ENCODE measurements around the gene GATA2.

GATA2 gene

DNA sequence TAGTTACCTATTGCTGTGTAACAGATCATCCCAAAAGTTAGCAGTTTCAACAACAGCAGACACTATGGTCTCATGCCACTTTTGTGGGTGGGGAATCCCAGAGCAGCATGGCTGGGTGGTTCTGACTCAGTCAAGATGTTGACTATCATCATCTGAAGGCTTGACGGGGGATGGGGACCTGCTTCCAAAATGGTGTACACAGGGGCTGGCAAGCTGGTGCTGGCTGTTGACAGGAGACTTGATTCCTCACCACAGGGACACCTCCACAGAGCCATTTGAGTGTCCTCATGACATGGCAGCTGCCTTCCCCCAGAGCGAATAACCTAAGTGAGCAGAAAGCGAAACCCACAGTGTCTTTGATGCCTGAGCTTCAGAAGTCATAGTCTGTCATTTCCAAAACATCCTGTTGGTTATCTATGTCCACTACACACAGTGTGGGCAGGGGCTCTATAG lies 45.4 kb downstream of the GATA2 start:
- Histone ChIP-seq H3K4me3 (ENCODE audit: low read length) (no peak overlapping the region), H3K9me3 (replicated peaks; ENCODE audit: low read length) (no peaks in the 10 kb centered on the region), H3K4me2 (ENCODE audit: low read length) (no peak overlapping the region), H3K4me1 (ENCODE audit: control insufficient read depth, insufficient read depth, low read length) (no peaks in the 10 kb centered on the region), H3K9ac (ENCODE audit: low read depth, low read length) (no peak overlapping the region), H3K36me3 (ENCODE audit: insufficient read depth, low read length) (no peaks in the 10 kb centered on the region), H3K27me3 (ENCODE audit: control insufficient read depth, insufficient read depth, low read length) (peaks cover 64% of the 10 kb centered on the region)

DNA sequence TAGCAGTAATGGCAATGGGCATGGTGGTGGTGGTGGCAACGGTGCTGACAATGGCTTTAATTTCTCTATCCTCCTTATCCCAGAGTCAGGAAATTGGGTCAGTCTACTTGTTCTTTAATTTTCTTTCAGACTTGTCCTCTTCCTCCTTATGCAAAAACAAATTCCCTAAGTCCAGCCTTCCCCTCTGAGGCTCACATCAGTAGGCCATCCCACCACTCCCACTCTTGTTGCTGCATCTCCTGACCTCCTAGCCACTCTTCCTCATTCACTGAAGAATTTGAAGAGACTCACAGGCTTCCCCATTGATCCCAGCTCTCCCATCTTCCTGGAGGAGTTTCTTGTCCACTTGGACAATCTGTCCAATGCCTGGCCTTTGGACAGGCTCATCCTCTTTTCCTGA lies 46.2 kb downstream of the GATA2 start:
- no peaks in the 10 kb centered on the region for H3K36me3 ChIP-seq (ENCODE audit: insufficient read depth, low read length)
- no peak overlapping the region for H3K4me3 ChIP-seq (ENCODE audit: low read length)
- peaks cover 64% of the 10 kb centered on the region for H3K27me3 ChIP-seq (ENCODE audit: control insufficient read depth, insufficient read depth, low read length)
- no peak overlapping the region for H3K9ac ChIP-seq (ENCODE audit: low read depth, low read length)
- H3K4me1 ChIP-seq (ENCODE audit: control insufficient read depth, insufficient read depth, low read length) = no peaks in the 10 kb centered on the region
- H3K9me3 ChIP-seq (replicated peaks; ENCODE audit: low read length) = no peaks in the 10 kb centered on the region
- H3K4me2 ChIP-seq (ENCODE audit: low read length) = no peak overlapping the region

DNA sequence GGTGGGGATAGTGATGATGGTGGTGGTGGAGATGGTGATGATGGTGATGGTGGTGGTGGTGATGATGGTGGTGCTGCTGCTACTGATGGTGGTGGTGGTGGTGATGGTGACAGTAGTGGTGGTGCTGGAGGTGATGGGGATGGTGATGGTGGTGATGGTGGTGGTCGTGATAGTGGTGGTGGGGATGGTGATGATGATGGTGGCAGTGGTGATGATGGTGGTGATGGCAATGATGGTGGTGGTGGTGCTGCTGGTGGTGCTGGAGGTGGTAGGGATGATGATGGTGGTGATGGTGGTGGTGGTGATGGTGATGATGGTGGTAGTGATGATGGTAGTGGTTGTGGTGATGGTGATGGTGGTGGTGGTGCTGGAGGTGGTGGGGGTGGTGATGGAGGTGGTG lies 47.6 kb downstream of the GATA2 start:
- Histone ChIP-seq H3K4me2 (ENCODE audit: low read length) (no peak overlapping the region), H3K4me3 (ENCODE audit: low read length) (no peak overlapping the region), H3K9ac (ENCODE audit: low read depth, low read length) (no peak overlapping the region), H3K36me3 (ENCODE audit: insufficient read depth, low read length) (no peaks in the 10 kb centered on the region), H3K27me3 (ENCODE audit: control insufficient read depth, insufficient read depth, low read length) (peaks cover 64% of the 10 kb centered on the region), H3K9me3 (replicated peaks; ENCODE audit: low read length) (no peaks in the 10 kb centered on the region), H3K4me1 (ENCODE audit: control insufficient read depth, insufficient read depth, low read length) (no peaks in the 10 kb centered on the region)

DNA sequence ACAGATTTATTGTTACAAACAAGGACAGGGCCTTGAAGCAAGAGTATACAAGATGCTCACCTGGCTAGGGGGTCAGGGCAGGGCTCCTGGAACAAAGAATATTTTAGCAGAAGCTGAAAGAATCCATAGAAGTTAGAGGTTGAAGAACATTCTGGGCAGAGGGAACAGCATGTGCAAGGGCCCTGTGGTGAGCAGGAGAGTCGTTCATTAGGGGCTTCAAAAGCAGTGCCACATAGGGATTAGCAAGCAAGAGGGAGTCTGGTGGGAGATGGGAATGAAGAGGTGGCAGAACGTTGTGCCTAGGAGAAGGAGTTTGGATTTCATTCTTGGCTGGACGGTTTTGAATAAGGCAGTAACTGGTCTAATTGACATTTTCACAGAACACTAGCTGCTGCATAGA lies 49.2 kb downstream of the GATA2 start:
- H3K4me1 ChIP-seq (ENCODE audit: control insufficient read depth, insufficient read depth, low read length) = no peaks in the 10 kb centered on the region
- H3K9me3 ChIP-seq (replicated peaks; ENCODE audit: low read length) = no peaks in the 10 kb centered on the region
- no peaks in the 10 kb centered on the region for H3K36me3 ChIP-seq (ENCODE audit: insufficient read depth, low read length)
- no peak overlapping the region for H3K4me2 ChIP-seq (ENCODE audit: low read length)
- H3K27me3 ChIP-seq (ENCODE audit: control insufficient read depth, insufficient read depth, low read length) = peaks cover 70% of the 10 kb centered on the region
- H3K4me3 ChIP-seq (ENCODE audit: low read length) = no peak overlapping the region
- H3K9ac ChIP-seq (ENCODE audit: low read depth, low read length) = no peak overlapping the region

DNA sequence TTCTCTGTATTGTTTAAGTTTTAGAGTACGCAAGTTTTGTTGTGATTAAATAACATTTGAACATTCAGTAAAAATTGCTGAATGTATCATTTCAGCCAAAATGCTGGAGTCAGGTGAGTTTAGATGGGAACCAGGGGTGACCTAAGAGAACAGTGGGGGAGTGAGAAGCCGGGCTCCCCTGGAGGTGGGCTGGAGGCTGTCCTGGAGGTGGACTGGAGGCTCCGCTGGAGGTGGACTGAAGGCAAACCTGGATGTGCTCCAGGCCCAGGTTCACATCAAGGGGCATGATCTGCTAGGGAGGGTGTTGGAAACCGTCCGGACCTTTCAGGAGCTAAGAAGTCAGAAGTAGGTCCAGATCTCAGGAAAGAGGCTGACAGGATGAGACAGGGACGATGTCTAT lies 50.1 kb downstream of the GATA2 start:
- H3K27me3 ChIP-seq (ENCODE audit: control insufficient read depth, insufficient read depth, low read length) = peaks cover 70% of the 10 kb centered on the region
- no peak overlapping the region for H3K4me2 ChIP-seq (ENCODE audit: low read length)
- no peak overlapping the region for H3K4me3 ChIP-seq (ENCODE audit: low read length)
- H3K36me3 ChIP-seq (ENCODE audit: insufficient read depth, low read length) = no peaks in the 10 kb centered on the region
- no peaks in the 10 kb centered on the region for H3K9me3 ChIP-seq (replicated peaks; ENCODE audit: low read length)
- no peak overlapping the region for H3K9ac ChIP-seq (ENCODE audit: low read depth, low read length)
- H3K4me1 ChIP-seq (ENCODE audit: control insufficient read depth, insufficient read depth, low read length) = no peaks in the 10 kb centered on the region

DNA sequence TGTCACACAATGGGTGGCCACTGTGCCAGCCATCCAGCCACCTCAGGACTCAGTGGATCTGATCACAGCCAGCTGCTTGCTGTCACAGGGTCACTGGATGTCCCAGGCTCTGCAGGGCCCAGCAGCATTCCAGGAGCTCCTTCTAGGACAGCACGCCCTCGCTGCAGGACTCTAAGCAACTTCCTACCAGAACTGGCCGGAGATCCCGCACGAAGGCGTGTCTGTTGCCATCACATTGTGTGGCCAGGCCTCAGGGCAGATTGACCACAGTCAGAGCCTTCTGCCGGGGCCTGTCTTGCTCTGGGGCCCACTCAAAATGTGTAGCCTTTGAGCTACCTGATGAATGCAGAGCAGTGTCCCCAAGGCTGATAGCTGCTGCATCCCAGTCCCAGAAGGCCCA lies 50.9 kb downstream of the GATA2 start:
- H3K27me3 ChIP-seq (ENCODE audit: control insufficient read depth, insufficient read depth, low read length) = peaks cover 64% of the 10 kb centered on the region
- no peak overlapping the region for H3K4me2 ChIP-seq (ENCODE audit: low read length)
- H3K9me3 ChIP-seq (replicated peaks; ENCODE audit: low read length) = no peaks in the 10 kb centered on the region
- no peaks in the 10 kb centered on the region for H3K4me1 ChIP-seq (ENCODE audit: control insufficient read depth, insufficient read depth, low read length)
- no peak overlapping the region for H3K4me3 ChIP-seq (ENCODE audit: low read length)
- no peaks in the 10 kb centered on the region for H3K36me3 ChIP-seq (ENCODE audit: insufficient read depth, low read length)
- no peak overlapping the region for H3K9ac ChIP-seq (ENCODE audit: low read depth, low read length)

DNA sequence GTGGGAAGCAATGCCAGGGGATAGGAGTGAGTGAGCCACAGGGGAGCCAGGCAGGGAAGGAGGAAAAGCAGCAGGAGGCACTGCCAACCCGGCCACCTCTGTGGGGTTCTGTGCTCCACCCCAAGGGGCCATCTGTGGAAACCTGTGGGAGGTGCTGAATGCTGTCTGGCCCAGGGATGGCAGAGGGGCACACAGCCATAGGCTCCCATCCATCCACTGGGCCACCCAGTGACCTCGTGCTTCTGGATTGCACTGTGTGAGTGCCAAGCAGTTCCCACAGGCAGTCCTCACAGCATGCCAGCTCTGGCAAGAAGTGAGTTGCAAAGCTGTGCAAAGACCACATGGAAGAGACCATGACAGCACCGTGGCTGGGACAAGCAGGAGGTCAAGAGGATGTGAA lies 53.8 kb downstream of the GATA2 start:
- no peak overlapping the region for H3K4me2 ChIP-seq (ENCODE audit: low read length)
- no peak overlapping the region for H3K9ac ChIP-seq (ENCODE audit: low read depth, low read length)
- H3K36me3 ChIP-seq (ENCODE audit: insufficient read depth, low read length) = no peaks in the 10 kb centered on the region
- no peaks in the 10 kb centered on the region for H3K4me1 ChIP-seq (ENCODE audit: control insufficient read depth, insufficient read depth, low read length)
- H3K4me3 ChIP-seq (ENCODE audit: low read length) = no peak overlapping the region
- peaks cover 70% of the 10 kb centered on the region for H3K27me3 ChIP-seq (ENCODE audit: control insufficient read depth, insufficient read depth, low read length)
- H3K9me3 ChIP-seq (replicated peaks; ENCODE audit: low read length) = no peaks in the 10 kb centered on the region

DNA sequence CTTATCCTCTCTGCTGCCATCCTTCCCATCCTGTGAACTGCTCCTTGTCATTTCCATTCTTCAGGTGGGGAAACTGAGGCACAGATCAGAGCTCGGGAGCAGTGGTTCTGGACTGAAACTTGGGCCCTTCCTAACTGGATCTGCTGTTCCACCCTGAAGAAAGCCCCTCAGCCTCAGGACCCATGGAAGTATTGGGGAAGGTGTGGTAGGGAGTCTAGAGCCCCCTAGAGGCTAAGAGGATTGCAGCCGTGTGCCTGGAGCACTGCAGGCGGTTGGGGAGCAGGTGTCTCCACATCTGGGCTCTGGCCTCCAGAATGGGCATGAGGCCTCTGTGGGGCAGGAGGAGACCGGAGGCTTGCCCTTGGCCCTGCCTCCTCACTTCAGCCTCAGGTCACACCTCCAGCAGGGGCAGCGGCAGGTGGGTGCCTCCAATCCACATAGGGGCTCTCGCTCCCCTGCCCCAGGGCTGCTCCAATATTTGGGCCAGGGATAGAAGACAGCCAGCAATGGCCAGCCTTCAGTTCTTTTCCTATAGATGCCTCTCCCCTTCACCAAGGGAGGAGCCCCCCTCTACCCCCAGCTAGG lies 54.4 kb downstream of the GATA2 start:
- no peaks in the 10 kb centered on the region for H3K36me3 ChIP-seq (ENCODE audit: insufficient read depth, low read length)
- no peaks in the 10 kb centered on the region for H3K9me3 ChIP-seq (replicated peaks; ENCODE audit: low read length)
- H3K4me3 ChIP-seq (ENCODE audit: low read length) = no peak overlapping the region
- H3K4me1 ChIP-seq (ENCODE audit: control insufficient read depth, insufficient read depth, low read length) = no peaks in the 10 kb centered on the region
- peaks cover 71% of the 10 kb centered on the region for H3K27me3 ChIP-seq (ENCODE audit: control insufficient read depth, insufficient read depth, low read length)
- H3K4me2 ChIP-seq (ENCODE audit: low read length) = no peak overlapping the region
- no peak overlapping the region for H3K9ac ChIP-seq (ENCODE audit: low read depth, low read length)

DNA sequence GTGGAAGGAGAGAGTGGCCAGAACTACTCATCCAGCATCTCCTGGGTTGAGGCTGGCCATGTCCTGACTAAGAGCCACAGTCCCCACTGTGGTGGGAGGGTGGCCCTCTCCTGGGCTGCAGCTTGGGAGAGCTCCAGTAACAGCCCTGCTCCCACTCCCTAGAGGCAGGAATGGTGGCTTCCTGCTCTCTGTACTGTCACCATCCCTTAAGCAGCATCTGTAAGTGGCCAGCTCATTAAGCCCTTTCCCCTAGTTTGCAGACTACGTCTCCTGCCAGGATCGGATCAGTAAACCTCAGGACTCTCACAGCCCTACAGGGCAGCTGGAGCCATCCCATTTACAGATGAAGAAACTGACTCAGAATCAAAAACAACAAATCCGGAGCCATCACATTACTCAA lies 56.8 kb downstream of the GATA2 start:
- Histone ChIP-seq H3K4me3 (ENCODE audit: low read length) (no peak overlapping the region), H3K36me3 (ENCODE audit: insufficient read depth, low read length) (no peaks in the 10 kb centered on the region), H3K9me3 (replicated peaks; ENCODE audit: low read length) (no peaks in the 10 kb centered on the region), H3K4me1 (ENCODE audit: control insufficient read depth, insufficient read depth, low read length) (no peaks in the 10 kb centered on the region), H3K27me3 (ENCODE audit: control insufficient read depth, insufficient read depth, low read length) (peaks cover 72% of the 10 kb centered on the region), H3K4me2 (ENCODE audit: low read length) (no peak overlapping the region), H3K9ac (ENCODE audit: low read depth, low read length) (no peak overlapping the region)

DNA sequence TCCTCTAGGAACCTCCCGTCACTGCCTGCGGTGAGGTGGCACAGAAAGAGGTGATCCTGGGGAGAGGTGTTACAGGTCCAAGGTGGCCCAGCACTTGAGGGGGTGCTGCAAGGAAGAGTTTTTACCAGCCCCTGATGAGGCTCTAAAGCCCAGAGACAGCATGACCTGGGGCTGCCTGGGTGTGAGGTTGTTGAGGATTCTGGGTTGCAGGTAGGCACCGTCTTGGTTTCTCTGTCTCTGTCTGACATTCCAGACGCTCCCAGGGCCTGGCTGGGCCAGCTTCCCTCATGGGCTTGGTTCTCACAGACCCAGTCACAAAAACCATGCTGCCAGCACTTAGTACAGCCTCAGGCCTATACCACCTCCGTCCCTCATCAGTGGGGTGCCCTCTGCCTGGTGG lies 57.4 kb downstream of the GATA2 start:
- Histone ChIP-seq H3K4me3 (ENCODE audit: low read length) (no peak overlapping the region), H3K9me3 (replicated peaks; ENCODE audit: low read length) (no peaks in the 10 kb centered on the region), H3K9ac (ENCODE audit: low read depth, low read length) (no peak overlapping the region), H3K4me1 (ENCODE audit: control insufficient read depth, insufficient read depth, low read length) (no peaks in the 10 kb centered on the region), H3K36me3 (ENCODE audit: insufficient read depth, low read length) (no peaks in the 10 kb centered on the region), H3K4me2 (ENCODE audit: low read length) (no peak overlapping the region), H3K27me3 (ENCODE audit: control insufficient read depth, insufficient read depth, low read length) (peaks cover 72% of the 10 kb centered on the region)

DNA sequence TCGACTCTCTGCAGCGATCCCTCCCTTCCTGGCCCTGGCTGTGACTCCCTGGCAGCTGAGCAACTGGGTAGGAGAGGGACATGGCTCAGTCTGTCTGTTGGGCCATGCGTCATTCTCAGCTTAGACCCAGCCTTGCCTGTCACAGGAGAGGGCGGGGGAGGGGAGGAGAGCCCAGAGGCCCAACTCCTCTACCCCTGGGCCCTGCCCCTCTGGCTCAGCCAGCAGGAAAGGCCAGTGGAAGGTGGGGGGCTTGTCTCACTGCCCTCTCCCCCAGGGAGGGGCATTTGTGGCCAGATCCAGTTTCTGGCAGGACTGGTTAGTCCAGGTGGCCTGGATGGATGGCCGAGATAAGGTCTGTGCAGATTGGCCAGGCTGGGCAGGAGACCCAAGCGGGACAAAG lies 57.9 kb downstream of the GATA2 start:
- no peaks in the 10 kb centered on the region for H3K36me3 ChIP-seq (ENCODE audit: insufficient read depth, low read length)
- peaks cover 72% of the 10 kb centered on the region for H3K27me3 ChIP-seq (ENCODE audit: control insufficient read depth, insufficient read depth, low read length)
- no peak overlapping the region for H3K4me2 ChIP-seq (ENCODE audit: low read length)
- no peak overlapping the region for H3K4me3 ChIP-seq (ENCODE audit: low read length)
- H3K9ac ChIP-seq (ENCODE audit: low read depth, low read length) = no peak overlapping the region
- H3K9me3 ChIP-seq (replicated peaks; ENCODE audit: low read length) = no peaks in the 10 kb centered on the region
- H3K4me1 ChIP-seq (ENCODE audit: control insufficient read depth, insufficient read depth, low read length) = no peaks in the 10 kb centered on the region

DNA sequence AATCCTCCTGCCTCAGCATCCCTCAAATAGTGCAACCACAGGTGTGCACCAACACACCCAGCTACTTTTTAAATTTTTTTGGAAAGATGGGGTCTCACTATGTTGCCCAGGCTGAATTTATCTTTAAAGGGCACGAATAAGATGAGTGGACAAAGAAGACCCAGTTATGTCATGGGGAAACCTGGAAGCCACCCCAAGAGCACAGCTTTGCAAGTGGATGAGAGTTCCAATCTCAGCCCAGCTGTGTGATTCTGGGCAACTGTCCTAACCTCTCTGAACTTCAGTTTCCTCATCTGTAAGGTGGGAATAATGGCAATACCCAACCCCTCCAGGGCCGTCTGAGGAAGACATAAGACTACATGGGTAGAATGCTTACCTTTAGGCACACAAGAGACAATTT lies 58.5 kb downstream of the GATA2 start:
- no peaks in the 10 kb centered on the region for H3K36me3 ChIP-seq (ENCODE audit: insufficient read depth, low read length)
- H3K4me1 ChIP-seq (ENCODE audit: control insufficient read depth, insufficient read depth, low read length) = no peaks in the 10 kb centered on the region
- H3K9ac ChIP-seq (ENCODE audit: low read depth, low read length) = no peak overlapping the region
- H3K4me3 ChIP-seq (ENCODE audit: low read length) = no peak overlapping the region
- H3K9me3 ChIP-seq (replicated peaks; ENCODE audit: low read length) = no peaks in the 10 kb centered on the region
- peaks cover 72% of the 10 kb centered on the region for H3K27me3 ChIP-seq (ENCODE audit: control insufficient read depth, insufficient read depth, low read length)
- no peak overlapping the region for H3K4me2 ChIP-seq (ENCODE audit: low read length)

All from skeletal muscle satellite cell (primary cell).